ENCODE data around the gene PSMC3. TPM values are rescaled to one million over a fixed set of nuclear protein-coding genes. Genes with fewer than 3 reads are reported as not detected.

The PSMC3 gene
- 149 and 340 TPM in 2 replicates for total RNA-seq

DNA sequence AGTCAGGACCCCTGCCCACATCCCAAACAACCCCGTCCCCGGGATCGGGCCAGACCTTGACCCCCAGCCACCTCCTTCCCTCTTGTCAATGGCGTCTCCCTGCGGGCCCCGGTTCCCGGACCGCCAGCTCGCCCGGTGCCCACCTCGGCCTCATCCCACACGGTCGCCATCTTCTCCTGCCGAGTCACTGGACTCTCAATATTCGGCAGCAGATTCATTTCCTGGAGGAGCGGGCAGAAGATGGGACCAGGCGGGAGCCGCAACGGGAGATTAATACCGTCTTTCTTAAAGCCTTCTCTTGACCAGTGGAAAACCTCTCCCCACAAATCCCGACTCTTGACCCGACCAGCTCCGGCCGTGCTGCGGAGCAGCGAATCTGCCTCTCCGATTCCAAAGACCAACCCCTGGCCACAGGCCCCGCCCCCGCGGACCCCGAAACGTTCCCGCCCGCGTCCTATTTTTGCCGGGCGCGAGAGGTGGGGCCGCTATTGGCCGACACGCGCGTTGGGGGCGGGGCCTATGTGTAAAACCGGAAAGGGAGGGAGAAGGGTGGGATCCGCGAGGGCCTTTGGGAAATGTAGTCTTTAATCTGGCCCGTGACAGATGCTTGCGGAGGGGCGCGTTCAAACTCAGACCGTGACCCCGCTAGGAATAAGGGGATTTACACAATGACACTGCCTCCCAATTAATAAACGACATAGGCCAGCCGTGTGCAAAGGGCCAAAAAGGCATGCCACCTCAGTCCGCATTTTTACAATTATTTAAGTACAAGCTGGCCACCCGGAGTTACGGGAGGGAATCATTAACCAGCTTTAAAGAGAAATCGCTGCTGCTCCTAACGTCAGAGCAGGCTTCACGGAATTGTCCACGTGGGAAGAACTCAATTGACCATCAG is at the start of gene PSMC3:
TSS of gene PSMC3 (minus strand) at position 378 of the 895 bp plus-strand sequence. CDS start at position 218, 160 bp downstream.

GRCh38 chr11:47448566-47449427 is 22.6 kb upstream of the PSMC3 start, which contains the start of gene RAPSN:
RAPSN (minus strand) TSS chr11:47449136; CDS start chr11:47448964, 172 bp downstream.

DNA sequence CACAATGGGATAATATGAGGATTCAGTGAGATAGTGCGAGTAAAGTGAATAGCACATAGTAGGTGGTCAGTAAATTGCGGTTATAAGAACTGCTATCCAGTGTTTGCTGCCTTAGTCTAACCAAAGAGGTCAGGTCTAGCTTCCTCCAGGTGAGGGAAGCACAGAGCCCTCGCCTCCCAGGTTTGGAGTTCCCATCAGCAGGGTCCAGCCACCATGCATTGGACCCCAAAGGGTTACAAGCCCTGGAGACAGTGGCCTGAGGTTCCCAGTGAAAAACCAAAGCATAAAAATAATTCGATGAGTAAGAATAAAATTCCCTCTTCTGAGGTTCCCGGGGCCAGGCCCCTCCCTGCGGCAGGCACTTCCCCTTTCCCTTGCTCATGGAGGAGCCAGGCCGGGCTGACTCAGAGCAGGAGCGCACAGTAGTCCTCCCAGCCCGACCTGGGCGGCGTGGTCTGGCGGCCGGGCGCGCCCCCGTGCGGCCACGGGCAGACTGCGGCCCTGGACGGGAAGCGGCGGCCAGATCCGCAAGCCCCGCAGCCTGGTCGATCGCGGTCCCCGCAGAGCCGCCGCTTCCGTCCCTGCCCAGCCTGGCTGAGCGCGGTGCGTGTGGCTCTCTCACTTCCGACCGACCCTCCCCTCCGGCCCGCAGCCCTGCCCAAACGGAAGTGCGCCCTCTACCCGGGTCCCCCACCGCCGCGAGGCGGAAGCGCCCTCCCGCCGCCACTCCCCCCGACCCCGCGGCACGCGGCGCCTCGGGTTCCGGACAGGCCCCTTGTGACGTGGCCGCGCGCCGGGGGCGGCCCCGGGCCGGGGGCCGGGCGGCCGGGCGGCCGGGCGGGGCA is 18.3 kb downstream of the PSMC3 start, which contains the start of gene SLC39A13:
TSS of gene SLC39A13 (plus strand) at position 845 of the 845 bp plus-strand sequence. CDS start 1,505 bp downstream, outside the sequence.

DNA sequence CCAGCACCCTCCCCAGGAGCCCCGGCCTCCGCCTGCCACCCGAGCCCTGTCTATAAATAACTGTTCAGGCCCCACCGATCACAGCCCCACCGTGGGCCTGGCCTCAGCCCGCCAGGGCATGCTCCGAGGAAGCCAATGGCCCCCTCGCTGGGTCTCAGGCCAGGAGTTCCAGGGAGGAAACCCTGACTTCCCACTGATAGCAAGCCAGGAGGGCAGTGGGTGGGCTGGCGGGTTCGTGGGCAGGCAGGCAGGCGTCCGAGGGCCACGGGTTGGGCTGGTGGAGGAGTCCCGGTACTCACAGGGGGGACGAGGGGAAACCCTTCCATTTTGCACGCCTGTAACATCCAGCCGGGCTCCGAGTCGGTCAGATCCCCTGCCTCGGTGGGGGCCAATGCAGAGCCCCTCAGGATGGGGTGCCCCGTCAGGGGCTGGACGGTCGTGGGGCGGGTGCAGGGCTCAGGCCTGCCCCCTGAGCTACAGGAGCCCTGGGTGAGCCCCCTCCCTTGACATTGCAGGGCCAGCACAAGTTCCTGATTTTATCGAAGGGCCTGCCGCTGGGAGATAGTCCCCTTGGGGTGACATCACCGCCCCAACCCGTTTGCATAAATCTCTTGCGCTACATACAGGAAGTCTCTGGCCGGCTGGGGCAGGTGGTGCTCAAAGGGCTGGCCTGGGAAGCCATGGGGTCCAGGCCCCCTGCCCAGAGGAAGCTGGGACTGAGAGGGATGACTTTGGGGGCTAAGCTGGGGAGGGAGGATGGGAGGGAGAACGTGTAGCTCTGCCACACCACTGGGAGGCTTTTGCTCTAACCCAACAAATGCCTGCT is 48.0 kb downstream of the PSMC3 start, which contains the start of gene SPI1:
TSS of gene SPI1 (minus strand) at position 538 of the 826 bp plus-strand sequence. CDS start at position 344, 194 bp downstream.

Other genes with a start within 250 kb of the PSMC3 start
- gene ARFGAP2, start 249.6 kb downstream of the PSMC3 start, total RNA-seq: 134 and 175 TPM in 2 replicates
- 29.7 and 30.7 TPM in 2 replicates for gene PACSIN3, start 240.0 kb downstream of the PSMC3 start, total RNA-seq
- gene DDB2, start 211.5 kb downstream of the PSMC3 start, total RNA-seq: 37.1 and 38.3 TPM in 2 replicates
- gene ACP2, start 177.6 kb downstream of the PSMC3 start, total RNA-seq: 24.1 and 24.5 TPM in 2 replicates
- 13.4 and 13.7 TPM in 2 replicates for gene NR1H3, start 168.4 kb downstream of the PSMC3 start, total RNA-seq
- gene MADD, start 156.3 kb downstream of the PSMC3 start, total RNA-seq: 17.5 and 22.0 TPM in 2 replicates
- gene MYBPC3, start 73.7 kb downstream of the PSMC3 start, total RNA-seq: not detected in 2 replicates
- not detected in 2 replicates for gene SPI1, start 47.9 kb downstream of the PSMC3 start, total RNA-seq
- gene SLC39A13, start 17.8 kb downstream of the PSMC3 start, total RNA-seq: 58.9 and 70.6 TPM in 2 replicates
- gene RAPSN, start 22.7 kb upstream of the PSMC3 start, total RNA-seq: not detected in 2 replicates
- 114 and 128 TPM in 2 replicates for gene CELF1, start 126.7 kb upstream of the PSMC3 start, total RNA-seq
- gene PTPMT1, start 139.2 kb upstream of the PSMC3 start, total RNA-seq: 93.0 and 109 TPM in 2 replicates
- 22.0 and 35.4 TPM in 2 replicates for gene KBTBD4, start 152.5 kb upstream of the PSMC3 start, total RNA-seq
- gene NDUFS3, start 152.6 kb upstream of the PSMC3 start, total RNA-seq: 86.0 and 97.2 TPM in 2 replicates
- 0.12 TPM in 1 of 2 replicates, not detected in the other for gene FAM180B, start 160.2 kb upstream of the PSMC3 start, total RNA-seq
- gene C1QTNF4, start 168.0 kb upstream of the PSMC3 start, total RNA-seq: 0.11 and 0.25 TPM in 2 replicates
- 101 and 136 TPM in 2 replicates for gene MTCH2, start 216.1 kb upstream of the PSMC3 start, total RNA-seq